GM12878 (cell line): ENCODE results near the gene KIRREL1. TPM values are rescaled to one million over a fixed set of nuclear protein-coding genes. Genes with fewer than 3 reads are reported as not detected.

Experiments used
- ATAC-seq: fragments of 200-7000 bp; cut with Tn5 transposase; 3 replicates; pipeline ENCODE4 v1.9.1; 2020; ENCODE audit warnings: mild to moderate bottlenecking, moderate library complexity
- BruUV-seq: library from RNA; stranded (reverse); fragments of 400-500 nt; replicated peaks from 2 replicates; lab custom pipeline; 2021; lab: Mats Ljungman, UMichigan
- CTCF ChIA-PET: fragments of 300-600 bp; sonication (Branson Sonifier 250); formaldehyde crosslinking; extraction: SDS; loops from one replicate; lab custom pipeline; 2021; ENCODE audit warnings: inconsistent platforms; lab: Yijun Ruan, JAX
- POLR2A ChIA-PET: fragments of 350-600 bp; formaldehyde crosslinking; extraction: SDS; loops from one replicate; lab custom pipeline; 2021; ENCODE audit warnings: inconsistent platforms; lab: Charles Lee
- RAD21 ChIA-PET: fragments of 300-600 bp; sonication (Branson Sonifier 250); formaldehyde crosslinking; loops from one replicate; lab custom pipeline; 2023; ENCODE audit warnings: antibody characterized with exemption; ENCODE audit not compliant: unreplicated experiment; lab: Charles Lee
- SMC1A ChIA-PET: fragments of 300-600 bp; sonication (Branson Sonifier 250); formaldehyde crosslinking; loops from one replicate; lab custom pipeline; 2023; ENCODE audit not compliant: unreplicated experiment, uncharacterized antibody; lab: Charles Lee
- DNase-seq: peaks from one replicate; pipeline ENCODE4 v3.0.0-alpha.2; 2011; ENCODE audit warnings: low read depth, low spot score
- FAIRE-seq: peaks from 3 replicates; lab custom pipeline; 2011; peaks lifted over from hg19 to GRCh38; lab: Jason Lieb, UNC
- H2AFZ ChIP-seq: 2 replicates; pipeline ENCODE4 v1.6.0; 2011; ENCODE audit warnings: low read depth, low read length, control low read depth; ENCODE audit not compliant: control insufficient read depth
- H3K27ac ChIP-seq: 2 replicates; pipeline ENCODE4 v1.5.1; 2011; ENCODE audit warnings: control low read depth; ENCODE audit not compliant: control insufficient read depth, insufficient read depth
- H3K27me3 ChIP-seq, 2 experiments: replicated peaks in 1 of 2; 2 replicates each; pipeline versions ENCODE4 v1.6.0 to v1.6.1; 2011; ENCODE audit warnings: low read length in 1 of 2; ENCODE audit not compliant: control insufficient read depth in 2 of 2, insufficient read depth in 2 of 2
- H3K36me3 ChIP-seq, 2 experiments: 2 replicates each; pipeline ENCODE4 v1.5.1; 2011; ENCODE audit warnings: low read length in 1 of 2; ENCODE audit not compliant: control insufficient read depth in 2 of 2, insufficient read depth in 2 of 2
- H3K4me1 ChIP-seq: 2 replicates; pipeline ENCODE4 v1.6.1; 2011; ENCODE audit warnings: mild to moderate bottlenecking, low read length, moderate library complexity, mixed read lengths; ENCODE audit not compliant: control insufficient read depth, insufficient read depth
- H3K4me2 ChIP-seq: 2 replicates; pipeline ENCODE4 v1.6.0; 2011; ENCODE audit warnings: control low read depth; ENCODE audit not compliant: control insufficient read depth, insufficient read depth
- H3K4me3 ChIP-seq: fragments of 200-600 bp; sonication (generic); 2 replicates; pipeline ENCODE4 v1.5.1; 2016
- H3K79me2 ChIP-seq: 2 replicates; pipeline ENCODE4 v1.6.0; 2011; ENCODE audit warnings: low read length; ENCODE audit not compliant: control insufficient read depth, insufficient read depth
- H3K9ac ChIP-seq: 2 replicates; pipeline ENCODE4 v1.8.0; 2011; ENCODE audit warnings: low read length, control low read depth, mixed read lengths; ENCODE audit not compliant: control insufficient read depth, insufficient read depth
- H3K9me3 ChIP-seq: replicated peaks from 3 replicates; pipeline ENCODE4 v1.5.1; 2011; ENCODE audit warnings: mild to moderate bottlenecking, low read length; ENCODE audit not compliant: control insufficient read depth, insufficient read depth
- H4K20me1 ChIP-seq: 2 replicates; pipeline ENCODE4 v1.6.0; 2011; ENCODE audit not compliant: control insufficient read depth, insufficient read depth
- ASH2L ChIP-seq: fragments of 300-600, 200-600 bp; sonication (generic); IDR thresholded peaks from 2 replicates; pipeline ENCODE4 v1.6.1; 2017; ENCODE audit warnings: low read depth, mild to moderate bottlenecking, borderline replicate concordance
- CBX3 ChIP-seq: fragments of 200-600 bp; sonication (generic); IDR thresholded peaks from 2 replicates; pipeline ENCODE4 v1.6.1; 2016; ENCODE audit warnings: low read depth, borderline replicate concordance
- CREM ChIP-seq: IDR thresholded peaks from 2 replicates; pipeline ENCODE4 v1.6.1; 2014; ENCODE audit warnings: antibody characterized with exemption, low read depth
- HCFC1 ChIP-seq: fragments of 150-350 bp; IDR thresholded peaks from 2 replicates; pipeline ENCODE4 v1.6.1; 2014; ENCODE audit warnings: low read length
- MEF2A ChIP-seq: IDR thresholded peaks from 2 replicates; pipeline ENCODE4 v1.6.1; 2011; ENCODE audit warnings: low read depth, mild to moderate bottlenecking, low read length, moderate library complexity; ENCODE audit not compliant: insufficient read depth
- MYB ChIP-seq: fragments of 150-350 bp; IDR thresholded peaks from 2 replicates; pipeline ENCODE4 v1.6.1; 2014; ENCODE audit warnings: mild to moderate bottlenecking, low read depth, low read length, borderline replicate concordance
- NFYA ChIP-seq: IDR thresholded peaks from 2 replicates; pipeline ENCODE4 v1.6.1; 2011; ENCODE audit warnings: low read depth, mild to moderate bottlenecking, low read length, improper control_type of control experiment, borderline replicate concordance
- NR2C2 ChIP-seq: IDR thresholded peaks from 2 replicates; pipeline ENCODE4 v1.6.1; 2011; ENCODE audit warnings: borderline replicate concordance, low read depth; ENCODE audit not compliant: control insufficient read depth, insufficient read length
- RAD51 ChIP-seq: fragments of 450-650 bp; IDR thresholded peaks from 2 replicates; pipeline ENCODE4 v1.6.1; 2016; ENCODE audit warnings: moderate library complexity, mild to moderate bottlenecking, inconsistent platforms
- SIX5 ChIP-seq: IDR thresholded peaks from 2 replicates; pipeline ENCODE4 v1.6.1; 2011; ENCODE audit warnings: mild to moderate bottlenecking, low read depth, low read length, moderate library complexity; ENCODE audit not compliant: severe bottlenecking
- SUPT20H ChIP-seq: IDR thresholded peaks from 2 replicates; pipeline ENCODE4 v1.6.1; 2011; ENCODE audit warnings: low read depth, mild to moderate bottlenecking, low read length, moderate library complexity, borderline replicate concordance; ENCODE audit not compliant: control insufficient read depth
- ZNF207 ChIP-seq: fragments of 450-650 bp; IDR thresholded peaks from 2 replicates; pipeline ENCODE4 v1.6.1; 2014; ENCODE audit warnings: antibody characterized with exemption, mild to moderate bottlenecking, borderline replicate concordance
- WGBS: methylation state at CpG from one replicate; pipeline ENCODE4 v1.1.6; 2016; ENCODE audit warnings: low lambda C conversion rate; ENCODE audit not compliant: insufficient replicate concordance, insufficient coverage; ENCODE audit errors: missing lambda C conversion rate; 5-methylcytosine and 5-hydroxymethylcytosine counted together
- in situ Hi-C: fragments of 300-500 bp; cut with MboI; formaldehyde crosslinking; loops from 9 replicates; pipeline ENCODE4 v1.14.3; 2018; ENCODE audit warnings: mixed read lengths
- intact Hi-C: fragments of 100-400 bp; cut with micrococcal nuclease; formaldehyde crosslinking; loops from one replicate; pipeline ENCODE4 v1.14.2; 2022; ENCODE audit not compliant: unreplicated experiment
- polyA plus RNA-seq, 11 experiments: library from polyadenylated mRNA; depleted of rRNA in 4 of 11; unstranded in 6 of 11; stranded (reverse) in 5 of 11; fragments of >200 nt; fragmentation: Nextera tagmentation in 4 of 11; fragmentation: Illumina TruSeq in 1 of 11; extraction: Ambion mirVana in 4 of 11; extraction: Trizol in 1 of 11; gene quantifications; 1 replicate in 1 of 11; 2 replicates in 10 of 11; pipeline versions ENCODE4 v1.2.1 to v1.2.3, GENCODE V29; 2011 to 2016; ENCODE audit warnings: inconsistent platforms in 2 of 11, missing spikeins in 2 of 11, low read depth in 1 of 11
- total RNA-seq, 4 experiments: library from RNA; depleted of rRNA in 3 of 4; stranded (reverse); fragments of >200 nt in 3 of 4; fragmentation: Illumina TruSeq in 1 of 4; extraction: Trizol in 1 of 4; gene quantifications; 2 replicates each; pipeline versions ENCODE4 v1.2.1 to v1.2.3, GENCODE V29; 2013 to 2021
- TF ChIP-seq, protein P1 (sequence below): fragments of 450-650 bp; IDR thresholded peaks from 2 replicates; pipeline ENCODE4 v1.6.1; 2017; ENCODE audit warnings: antibody characterized with exemption, mild to moderate bottlenecking, moderate library complexity
- TF ChIP-seq, protein P2 (sequence below): IDR thresholded peaks from 2 replicates; pipeline ENCODE4 v1.6.1; 2012; ENCODE audit warnings: low read depth, low read length, improper control_type of control experiment
- TF ChIP-seq, protein P3 (sequence below): fragments of 150-350 bp; IDR thresholded peaks from 2 replicates; pipeline ENCODE4 v1.6.1; 2014; ENCODE audit warnings: mild to moderate bottlenecking, low read depth, low read length

KIRREL1 gene
- total and polyA plus RNA-seq, 10 of the 15 experiments (the other 5 are each of a cell fraction or from before 2014, with no cell fraction given), result 0.15 TPM; not detected in 9

DNA sequence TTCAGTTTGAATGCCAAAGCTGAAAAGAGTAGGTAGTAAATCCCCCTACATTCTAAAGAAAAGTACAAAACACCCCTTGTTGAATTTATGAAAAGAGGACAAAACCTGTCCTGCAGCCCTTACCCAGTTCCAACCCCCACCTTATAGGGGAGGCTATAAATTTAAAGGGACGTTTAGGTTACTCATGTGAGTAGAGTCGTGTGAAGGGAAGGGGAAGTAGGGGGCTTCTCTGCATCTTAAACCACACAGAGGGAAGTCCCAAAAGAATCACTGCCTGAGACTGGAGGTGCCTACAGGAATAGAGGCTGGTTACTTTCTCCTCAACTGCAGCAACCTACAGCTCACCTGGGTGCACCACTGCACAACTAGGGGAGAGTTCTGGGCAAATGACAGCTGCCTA, 36.7 kb upstream of the KIRREL1 start:
- DNase-seq, result no peak
- BruUV-seq, result no TSS peak
- H3K9ac ChIP-seq, result no peak overlapping the region
- H3K27me3 ChIP-seq, result peaks cover 2 to 10% of the 10 kb centered on the region in 2 experiments; a peak in 2 of 4 replicates
- H3K27ac ChIP-seq, result no peak overlapping the region
- H3K4me3 ChIP-seq, result no peak overlapping the region
- intact Hi-C loops, result no loop called here
- no peak for FAIRE-seq
- H3K79me2 ChIP-seq, result no peaks in the 10 kb centered on the region
- no peak for ATAC-seq
- ChIA-PET SMC1A (interaction anchor here (3.1 kb wide), 1 partner anchor 168 kb away, joined by 7 read pairs; no protein-coding TSS in a partner anchor), CTCF (interaction anchor here (1.1 kb wide), 1 partner anchor 12 kb away, joined by 3 read pairs; no protein-coding TSS in a partner anchor), RAD21 (interaction anchor here (1.3 to 1.8 kb wide), 3 partner anchors 9 to 168 kb away, joined by 3 read pairs; no protein-coding TSS in a partner anchor), POLR2A (no interaction called here)
- H3K36me3 ChIP-seq, result no peaks in the 10 kb centered on the region
- no peaks in the 10 kb centered on the region for H3K9me3 ChIP-seq
- WGBS, result 0% methylated on average over 2 of the region's 2 CpGs
- H4K20me1 ChIP-seq, result no peaks in the 10 kb centered on the region
- in situ Hi-C loops, result no loop called here
- no peak overlapping the region for H3K4me2 ChIP-seq
- no peak overlapping the region for H2AFZ ChIP-seq
- TF ChIP-seq RAD51 (no peak), HCFC1 (no peak), NFYA (no peak), MYB (no peak), CBX3 (no peak), ZNF207 (no peak), ASH2L (no peak), SIX5 (no peak), NR2C2 (no peak), SUPT20H (no peak), CREM (no peak), MEF2A (no peak)
- TF ChIP-seq, protein P1, sequence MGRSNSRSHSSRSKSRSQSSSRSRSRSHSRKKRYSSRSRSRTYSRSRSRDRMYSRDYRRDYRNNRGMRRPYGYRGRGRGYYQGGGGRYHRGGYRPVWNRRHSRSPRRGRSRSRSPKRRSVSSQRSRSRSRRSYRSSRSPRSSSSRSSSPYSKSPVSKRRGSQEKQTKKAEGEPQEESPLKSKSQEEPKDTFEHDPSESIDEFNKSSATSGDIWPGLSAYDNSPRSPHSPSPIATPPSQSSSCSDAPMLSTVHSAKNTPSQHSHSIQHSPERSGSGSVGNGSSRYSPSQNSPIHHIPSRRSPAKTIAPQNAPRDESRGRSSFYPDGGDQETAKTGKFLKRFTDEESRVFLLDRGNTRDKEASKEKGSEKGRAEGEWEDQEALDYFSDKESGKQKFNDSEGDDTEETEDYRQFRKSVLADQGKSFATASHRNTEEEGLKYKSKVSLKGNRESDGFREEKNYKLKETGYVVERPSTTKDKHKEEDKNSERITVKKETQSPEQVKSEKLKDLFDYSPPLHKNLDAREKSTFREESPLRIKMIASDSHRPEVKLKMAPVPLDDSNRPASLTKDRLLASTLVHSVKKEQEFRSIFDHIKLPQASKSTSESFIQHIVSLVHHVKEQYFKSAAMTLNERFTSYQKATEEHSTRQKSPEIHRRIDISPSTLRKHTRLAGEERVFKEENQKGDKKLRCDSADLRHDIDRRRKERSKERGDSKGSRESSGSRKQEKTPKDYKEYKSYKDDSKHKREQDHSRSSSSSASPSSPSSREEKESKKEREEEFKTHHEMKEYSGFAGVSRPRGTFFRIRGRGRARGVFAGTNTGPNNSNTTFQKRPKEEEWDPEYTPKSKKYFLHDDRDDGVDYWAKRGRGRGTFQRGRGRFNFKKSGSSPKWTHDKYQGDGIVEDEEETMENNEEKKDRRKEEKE, result no peak
- TF ChIP-seq, protein P2, sequence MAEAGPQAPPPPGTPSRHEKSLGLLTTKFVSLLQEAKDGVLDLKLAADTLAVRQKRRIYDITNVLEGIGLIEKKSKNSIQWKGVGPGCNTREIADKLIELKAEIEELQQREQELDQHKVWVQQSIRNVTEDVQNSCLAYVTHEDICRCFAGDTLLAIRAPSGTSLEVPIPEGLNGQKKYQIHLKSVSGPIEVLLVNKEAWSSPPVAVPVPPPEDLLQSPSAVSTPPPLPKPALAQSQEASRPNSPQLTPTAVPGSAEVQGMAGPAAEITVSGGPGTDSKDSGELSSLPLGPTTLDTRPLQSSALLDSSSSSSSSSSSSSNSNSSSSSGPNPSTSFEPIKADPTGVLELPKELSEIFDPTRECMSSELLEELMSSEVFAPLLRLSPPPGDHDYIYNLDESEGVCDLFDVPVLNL, result no peak
- TF ChIP-seq, protein P3, sequence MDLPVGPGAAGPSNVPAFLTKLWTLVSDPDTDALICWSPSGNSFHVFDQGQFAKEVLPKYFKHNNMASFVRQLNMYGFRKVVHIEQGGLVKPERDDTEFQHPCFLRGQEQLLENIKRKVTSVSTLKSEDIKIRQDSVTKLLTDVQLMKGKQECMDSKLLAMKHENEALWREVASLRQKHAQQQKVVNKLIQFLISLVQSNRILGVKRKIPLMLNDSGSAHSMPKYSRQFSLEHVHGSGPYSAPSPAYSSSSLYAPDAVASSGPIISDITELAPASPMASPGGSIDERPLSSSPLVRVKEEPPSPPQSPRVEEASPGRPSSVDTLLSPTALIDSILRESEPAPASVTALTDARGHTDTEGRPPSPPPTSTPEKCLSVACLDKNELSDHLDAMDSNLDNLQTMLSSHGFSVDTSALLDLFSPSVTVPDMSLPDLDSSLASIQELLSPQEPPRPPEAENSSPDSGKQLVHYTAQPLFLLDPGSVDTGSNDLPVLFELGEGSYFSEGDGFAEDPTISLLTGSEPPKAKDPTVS, result no peak
- peaks cover 1% of the 10 kb centered on the region; the same call in 1 of the 2 replicates for H3K4me1 ChIP-seq
